HepG2 (cell line): Measurements from ENCODE around the gene ZNF575. TPM values are rescaled to one million over a fixed set of nuclear protein-coding genes. Genes with fewer than 3 reads are reported as not detected.
A peak's percentile ranks its signal among the peaks of the same experiment; 100 is the strongest.

Experiments
- EED ChIP-seq: sonication (generic); formaldehyde crosslinking; IDR thresholded peaks from 2 replicates; pipeline ENCODE4 v1.5.0; 2020; ENCODE audit warnings: mild to moderate bottlenecking, missing genetic modification reagents
- FOXA3 ChIP-seq: IDR thresholded peaks from 2 replicates; pipeline ENCODE4 v1.6.1; 2016; ENCODE audit warnings: missing genetic modification reagents, missing compliant biosample characterization
- HOXA3 ChIP-seq: sonication (generic); formaldehyde crosslinking; IDR thresholded peaks from 2 replicates; pipeline ENCODE4 v1.5.0; 2020; ENCODE audit warnings: missing genetic modification reagents
- NFKBIZ ChIP-seq: IDR thresholded peaks from 2 replicates; pipeline ENCODE4 v1.6.1; 2018; ENCODE audit warnings: missing genetic modification reagents, missing compliant biosample characterization
- RFXANK ChIP-seq: IDR thresholded peaks from 2 replicates; pipeline ENCODE4 v1.6.1; 2016
- SP4 ChIP-seq: sonication (generic); formaldehyde crosslinking; IDR thresholded peaks from 2 replicates; pipeline ENCODE4 v1.8.1; 2023; ENCODE audit warnings: mild to moderate bottlenecking, missing genetic modification reagents
- ZFP36L1 ChIP-seq: sonication (generic); formaldehyde crosslinking; IDR thresholded peaks from 2 replicates; pipeline ENCODE4 v1.8.0; 2022; ENCODE audit warnings: mild to moderate bottlenecking, missing genetic modification reagents, moderate library complexity
- ZNF317 ChIP-seq: sonication (generic); formaldehyde crosslinking; IDR thresholded peaks from 2 replicates; pipeline ENCODE4 v1.5.0; 2020; ENCODE audit warnings: mild to moderate bottlenecking, missing genetic modification reagents
- ZNF33B ChIP-seq: sonication (generic); formaldehyde crosslinking; IDR thresholded peaks from 2 replicates; pipeline ENCODE4 v1.5.1; 2020; ENCODE audit warnings: mild to moderate bottlenecking, missing genetic modification reagents
- ZNF569 ChIP-seq: sonication (generic); formaldehyde crosslinking; IDR thresholded peaks from 2 replicates; pipeline ENCODE4 v1.5.0; 2020; ENCODE audit warnings: mild to moderate bottlenecking, missing genetic modification reagents, moderate library complexity, borderline replicate concordance
- ZNF589 ChIP-seq: sonication (generic); formaldehyde crosslinking; conservative IDR thresholded peaks from 2 replicates; pipeline ENCODE4 v1.8.0; 2022; ENCODE audit warnings: mild to moderate bottlenecking, moderate library complexity, missing genetic modification reagents
- ZNF776 ChIP-seq: sonication (generic); formaldehyde crosslinking; IDR thresholded peaks from 2 replicates; pipeline ENCODE4 v1.4.0; 2020; ENCODE audit warnings: mild to moderate bottlenecking, missing genetic modification reagents
- polyA plus RNA-seq, 8 experiments: library from polyadenylated mRNA; depleted of rRNA in 3 of 8; stranded (reverse) in 7 of 8; unstranded in 1 of 8; fragments of >200 nt; fragmentation: Illumina TruSeq in 4 of 8; extraction: Trizol in 4 of 8; gene quantifications; 2 replicates each; pipeline versions ENCODE4 v1.2.1 to v1.2.3, GENCODE V29; 2011 to 2016; ENCODE audit warnings: low read depth in 4 of 8, missing spikeins in 1 of 8, mixed read lengths in 1 of 8; ENCODE audit not compliant: insufficient read depth in 1 of 8
- total RNA-seq, 5 experiments: library from RNA; depleted of rRNA; stranded (reverse); fragments of >200 nt; fragmentation: Illumina TruSeq; extraction: Trizol; gene quantifications; 2 replicates each; pipeline ENCODE4 v1.2.3, GENCODE V29; 2016; ENCODE audit warnings: low read depth in 1 of 5
- TF ChIP-seq, protein P1 (sequence below): sonication (generic); formaldehyde crosslinking; IDR thresholded peaks from 2 replicates; pipeline ENCODE4 v1.5.0; 2020; ENCODE audit warnings: missing genetic modification reagents
- TF ChIP-seq, protein P2 (sequence below): sonication (generic); formaldehyde crosslinking; IDR thresholded peaks from 2 replicates; pipeline ENCODE4 v1.4.0; 2020; ENCODE audit warnings: missing genetic modification reagents
- TF ChIP-seq, protein P3 (sequence below): sonication (generic); formaldehyde crosslinking; IDR thresholded peaks from 2 replicates; pipeline ENCODE4 v1.4.0; 2020; ENCODE audit warnings: mild to moderate bottlenecking, missing genetic modification reagents
- TF ChIP-seq, protein P4 (sequence below): sonication (generic); formaldehyde crosslinking; conservative IDR thresholded peaks from 2 replicates; pipeline ENCODE4 v1.8.0; 2022; ENCODE audit warnings: mild to moderate bottlenecking, moderate library complexity, missing genetic modification reagents
- TF ChIP-seq, protein P5 (sequence below): sonication (generic); formaldehyde crosslinking; conservative IDR thresholded peaks from 2 replicates; pipeline ENCODE4 v1.4.0; 2020; ENCODE audit warnings: missing genetic modification reagents
- TF ChIP-seq, protein P6 (sequence below): sonication (generic); formaldehyde crosslinking; IDR thresholded peaks from 2 replicates; pipeline ENCODE4 v1.4.0; 2020; ENCODE audit warnings: missing genetic modification reagents, mild to moderate bottlenecking, borderline replicate concordance
- TF ChIP-seq, protein P7 (sequence below): IDR thresholded peaks from 2 replicates; pipeline ENCODE4 v1.6.1; 2016; ENCODE audit warnings: missing compliant biosample characterization, missing genetic modification reagents, borderline replicate concordance

ZNF575 gene
- total and polyA plus RNA-seq, 2 of the 13 experiments (the other 11 are each of a cell fraction or from before 2014, with no cell fraction given): 0.17 to 0.27 TPM

DNA sequence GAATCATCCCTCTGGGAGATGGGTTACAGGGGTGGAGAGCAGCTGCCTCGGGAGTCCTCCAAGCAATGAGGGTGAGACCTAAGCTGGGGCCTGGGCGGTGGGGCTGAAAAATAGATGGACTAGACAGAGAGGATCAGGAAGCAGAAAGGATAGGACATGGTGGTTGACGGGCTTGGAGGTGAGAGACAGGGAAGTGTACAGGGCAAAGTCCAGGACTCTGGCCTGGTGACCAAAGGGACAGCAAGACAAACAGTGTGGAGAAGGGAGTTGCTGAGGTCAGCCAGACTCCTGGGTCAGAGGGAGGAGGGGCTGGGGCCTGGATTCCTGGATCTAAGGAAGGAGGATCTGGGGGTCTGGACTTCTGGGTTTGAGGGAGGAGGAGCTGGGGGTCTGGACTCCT lies 33.9 kb upstream of the ZNF575 start (continued):
- TF ChIP-seq, protein P1, sequence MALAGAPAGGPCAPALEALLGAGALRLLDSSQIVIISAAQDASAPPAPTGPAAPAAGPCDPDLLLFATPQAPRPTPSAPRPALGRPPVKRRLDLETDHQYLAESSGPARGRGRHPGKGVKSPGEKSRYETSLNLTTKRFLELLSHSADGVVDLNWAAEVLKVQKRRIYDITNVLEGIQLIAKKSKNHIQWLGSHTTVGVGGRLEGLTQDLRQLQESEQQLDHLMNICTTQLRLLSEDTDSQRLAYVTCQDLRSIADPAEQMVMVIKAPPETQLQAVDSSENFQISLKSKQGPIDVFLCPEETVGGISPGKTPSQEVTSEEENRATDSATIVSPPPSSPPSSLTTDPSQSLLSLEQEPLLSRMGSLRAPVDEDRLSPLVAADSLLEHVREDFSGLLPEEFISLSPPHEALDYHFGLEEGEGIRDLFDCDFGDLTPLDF (CRISPR knock-in tag): no peak
- TF ChIP-seq SP4 (CRISPR knock-in tag) (0 out of 2 replicates have a peak, but pooled peaks have one; percentile 38), ZNF569 (CRISPR knock-in tag) (no peak), ZFP36L1 (no peak), FOXA3 (CRISPR knock-in tag) (peak; percentile 76), HOXA3 (peak; percentile 78; the same call in 1 of the 2 replicates), ZNF776 (CRISPR knock-in tag) (no peak), ZNF589 (no peak), RFXANK (no peak), EED (no peak), ZNF33B (CRISPR knock-in tag) (no peak; the same call in 1 of the 2 replicates), ZNF317 (CRISPR knock-in tag) (no peak), NFKBIZ (CRISPR knock-in tag) (no peak)
- TF ChIP-seq, protein P2, sequence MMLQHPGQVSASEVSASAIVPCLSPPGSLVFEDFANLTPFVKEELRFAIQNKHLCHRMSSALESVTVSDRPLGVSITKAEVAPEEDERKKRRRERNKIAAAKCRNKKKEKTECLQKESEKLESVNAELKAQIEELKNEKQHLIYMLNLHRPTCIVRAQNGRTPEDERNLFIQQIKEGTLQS: no peak
- TF ChIP-seq, protein P3, sequence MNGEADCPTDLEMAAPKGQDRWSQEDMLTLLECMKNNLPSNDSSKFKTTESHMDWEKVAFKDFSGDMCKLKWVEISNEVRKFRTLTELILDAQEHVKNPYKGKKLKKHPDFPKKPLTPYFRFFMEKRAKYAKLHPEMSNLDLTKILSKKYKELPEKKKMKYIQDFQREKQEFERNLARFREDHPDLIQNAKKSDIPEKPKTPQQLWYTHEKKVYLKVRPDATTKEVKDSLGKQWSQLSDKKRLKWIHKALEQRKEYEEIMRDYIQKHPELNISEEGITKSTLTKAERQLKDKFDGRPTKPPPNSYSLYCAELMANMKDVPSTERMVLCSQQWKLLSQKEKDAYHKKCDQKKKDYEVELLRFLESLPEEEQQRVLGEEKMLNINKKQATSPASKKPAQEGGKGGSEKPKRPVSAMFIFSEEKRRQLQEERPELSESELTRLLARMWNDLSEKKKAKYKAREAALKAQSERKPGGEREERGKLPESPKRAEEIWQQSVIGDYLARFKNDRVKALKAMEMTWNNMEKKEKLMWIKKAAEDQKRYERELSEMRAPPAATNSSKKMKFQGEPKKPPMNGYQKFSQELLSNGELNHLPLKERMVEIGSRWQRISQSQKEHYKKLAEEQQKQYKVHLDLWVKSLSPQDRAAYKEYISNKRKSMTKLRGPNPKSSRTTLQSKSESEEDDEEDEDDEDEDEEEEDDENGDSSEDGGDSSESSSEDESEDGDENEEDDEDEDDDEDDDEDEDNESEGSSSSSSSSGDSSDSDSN (CRISPR knock-in tag): no peak
- TF ChIP-seq, protein P4, sequence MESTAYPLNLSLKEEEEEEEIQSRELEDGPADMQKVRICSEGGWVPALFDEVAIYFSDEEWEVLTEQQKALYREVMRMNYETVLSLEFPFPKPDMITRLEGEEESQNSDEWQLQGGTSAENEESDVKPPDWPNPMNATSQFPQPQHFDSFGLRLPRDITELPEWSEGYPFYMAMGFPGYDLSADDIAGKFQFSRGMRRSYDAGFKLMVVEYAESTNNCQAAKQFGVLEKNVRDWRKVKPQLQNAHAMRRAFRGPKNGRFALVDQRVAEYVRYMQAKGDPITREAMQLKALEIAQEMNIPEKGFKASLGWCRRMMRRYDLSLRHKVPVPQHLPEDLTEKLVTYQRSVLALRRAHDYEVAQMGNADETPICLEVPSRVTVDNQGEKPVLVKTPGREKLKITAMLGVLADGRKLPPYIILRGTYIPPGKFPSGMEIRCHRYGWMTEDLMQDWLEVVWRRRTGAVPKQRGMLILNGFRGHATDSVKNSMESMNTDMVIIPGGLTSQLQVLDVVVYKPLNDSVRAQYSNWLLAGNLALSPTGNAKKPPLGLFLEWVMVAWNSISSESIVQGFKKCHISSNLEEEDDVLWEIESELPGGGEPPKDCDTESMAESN (CRISPR knock-in tag): 0 out of 2 replicates have a peak, but pooled peaks have one; percentile 43
- TF ChIP-seq, protein P5, sequence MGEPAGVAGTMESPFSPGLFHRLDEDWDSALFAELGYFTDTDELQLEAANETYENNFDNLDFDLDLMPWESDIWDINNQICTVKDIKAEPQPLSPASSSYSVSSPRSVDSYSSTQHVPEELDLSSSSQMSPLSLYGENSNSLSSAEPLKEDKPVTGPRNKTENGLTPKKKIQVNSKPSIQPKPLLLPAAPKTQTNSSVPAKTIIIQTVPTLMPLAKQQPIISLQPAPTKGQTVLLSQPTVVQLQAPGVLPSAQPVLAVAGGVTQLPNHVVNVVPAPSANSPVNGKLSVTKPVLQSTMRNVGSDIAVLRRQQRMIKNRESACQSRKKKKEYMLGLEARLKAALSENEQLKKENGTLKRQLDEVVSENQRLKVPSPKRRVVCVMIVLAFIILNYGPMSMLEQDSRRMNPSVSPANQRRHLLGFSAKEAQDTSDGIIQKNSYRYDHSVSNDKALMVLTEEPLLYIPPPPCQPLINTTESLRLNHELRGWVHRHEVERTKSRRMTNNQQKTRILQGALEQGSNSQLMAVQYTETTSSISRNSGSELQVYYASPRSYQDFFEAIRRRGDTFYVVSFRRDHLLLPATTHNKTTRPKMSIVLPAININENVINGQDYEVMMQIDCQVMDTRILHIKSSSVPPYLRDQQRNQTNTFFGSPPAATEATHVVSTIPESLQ (CRISPR knock-in tag): no peak
- TF ChIP-seq, protein P6, sequence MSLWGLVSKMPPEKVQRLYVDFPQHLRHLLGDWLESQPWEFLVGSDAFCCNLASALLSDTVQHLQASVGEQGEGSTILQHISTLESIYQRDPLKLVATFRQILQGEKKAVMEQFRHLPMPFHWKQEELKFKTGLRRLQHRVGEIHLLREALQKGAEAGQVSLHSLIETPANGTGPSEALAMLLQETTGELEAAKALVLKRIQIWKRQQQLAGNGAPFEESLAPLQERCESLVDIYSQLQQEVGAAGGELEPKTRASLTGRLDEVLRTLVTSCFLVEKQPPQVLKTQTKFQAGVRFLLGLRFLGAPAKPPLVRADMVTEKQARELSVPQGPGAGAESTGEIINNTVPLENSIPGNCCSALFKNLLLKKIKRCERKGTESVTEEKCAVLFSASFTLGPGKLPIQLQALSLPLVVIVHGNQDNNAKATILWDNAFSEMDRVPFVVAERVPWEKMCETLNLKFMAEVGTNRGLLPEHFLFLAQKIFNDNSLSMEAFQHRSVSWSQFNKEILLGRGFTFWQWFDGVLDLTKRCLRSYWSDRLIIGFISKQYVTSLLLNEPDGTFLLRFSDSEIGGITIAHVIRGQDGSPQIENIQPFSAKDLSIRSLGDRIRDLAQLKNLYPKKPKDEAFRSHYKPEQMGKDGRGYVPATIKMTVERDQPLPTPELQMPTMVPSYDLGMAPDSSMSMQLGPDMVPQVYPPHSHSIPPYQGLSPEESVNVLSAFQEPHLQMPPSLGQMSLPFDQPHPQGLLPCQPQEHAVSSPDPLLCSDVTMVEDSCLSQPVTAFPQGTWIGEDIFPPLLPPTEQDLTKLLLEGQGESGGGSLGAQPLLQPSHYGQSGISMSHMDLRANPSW (CRISPR knock-in tag): no peak
- TF ChIP-seq, protein P7, sequence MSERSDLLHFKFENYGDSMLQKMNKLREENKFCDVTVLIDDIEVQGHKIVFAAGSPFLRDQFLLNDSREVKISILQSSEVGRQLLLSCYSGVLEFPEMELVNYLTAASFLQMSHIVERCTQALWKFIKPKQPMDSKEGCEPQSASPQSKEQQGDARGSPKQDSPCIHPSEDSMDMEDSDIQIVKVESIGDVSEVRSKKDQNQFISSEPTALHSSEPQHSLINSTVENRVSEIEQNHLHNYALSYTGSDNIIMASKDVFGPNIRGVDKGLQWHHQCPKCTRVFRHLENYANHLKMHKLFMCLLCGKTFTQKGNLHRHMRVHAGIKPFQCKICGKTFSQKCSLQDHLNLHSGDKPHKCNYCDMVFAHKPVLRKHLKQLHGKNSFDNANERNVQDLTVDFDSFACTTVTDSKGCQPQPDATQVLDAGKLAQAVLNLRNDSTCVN (CRISPR knock-in tag): peak; percentile 28; the same call in 1 of the 2 replicates
